ENCODE measurements around the gene TMEM209. TPM values are rescaled to one million over a fixed set of nuclear protein-coding genes. Genes with fewer than 3 reads are reported as not detected.

TMEM209 gene
- polyA plus RNA-seq, 1 donor from 2014 or later: 14.6 TPM

GRCh38 chr7:130135208-130136205 is 69.7 kb downstream of the TMEM209 start:
- TF ChIP-seq EZH2 (IDR thresholded peaks at IDR 0.05; ENCODE audit: borderline replicate concordance, insufficient read depth, low read length, poor library complexity, severe bottlenecking) (no peak), REST (IDR thresholded peaks at IDR 0.05; ENCODE audit: borderline replicate concordance) (no peak), EP300 (conservative IDR thresholded peaks at IDR 0.05; ENCODE audit: poor library complexity, severe bottlenecking) (no peak), TAF1 (IDR thresholded peaks at IDR 0.05; ENCODE audit: low read depth) (no peak), RAD21 (conservative IDR thresholded peaks at IDR 0.05) (no peak)
- H2AFZ ChIP-seq (ENCODE audit: low read depth, low read length): no peak overlapping the region
- H3K9me3 ChIP-seq (ENCODE audit: low read length): no peaks in the 10 kb centered on the region
- H3K4me3 ChIP-seq (ENCODE audit: low read length): no peak overlapping the region
- H4K20me1 ChIP-seq (ENCODE audit: insufficient read depth): no peaks in the 10 kb centered on the region
- H3F3A ChIP-seq (ENCODE audit: insufficient read depth, low read length, poor library complexity, severe bottlenecking): no peaks in the 10 kb centered on the region
- H3K27me3 ChIP-seq (ENCODE audit: insufficient read depth, low read depth, low read length): no peaks in the 10 kb centered on the region
- H3K9ac ChIP-seq (ENCODE audit: low read length): no peak overlapping the region
- peaks cover 18% of the 10 kb centered on the region for H3K36me3 ChIP-seq (ENCODE audit: insufficient read depth, low read length)
- no peaks in the 10 kb centered on the region for H3K9me2 ChIP-seq (ENCODE audit: insufficient read depth, low read length)
- H3K27ac ChIP-seq (ENCODE audit: low read length): no peak overlapping the region
- no peaks in the 10 kb centered on the region for H3K79me2 ChIP-seq (replicated peaks; ENCODE audit: insufficient read depth, low read length)
- no peak overlapping the region for H3K4me2 ChIP-seq (ENCODE audit: low read length)

GRCh38 chr7:130134726-130135125 is 70.5 kb downstream of the TMEM209 start:
- no peak overlapping the region for H3K4me2 ChIP-seq (ENCODE audit: low read length)
- H3K27ac ChIP-seq (ENCODE audit: low read length): no peak overlapping the region
- no peak overlapping the region for H3K4me3 ChIP-seq (ENCODE audit: low read length)

More at GRCh38 chr7:130134726-130135125, 70.5 kb downstream of the TMEM209 start:
- H3K9ac ChIP-seq (ENCODE audit: low read length): no peak overlapping the region
- no peak overlapping the region for H2AFZ ChIP-seq (ENCODE audit: low read depth, low read length)
- H3K9me3 ChIP-seq (ENCODE audit: low read length): no peaks in the 10 kb centered on the region
- peaks cover 20% of the 10 kb centered on the region for H3K36me3 ChIP-seq (ENCODE audit: insufficient read depth, low read length)
- TF ChIP-seq RAD21 (conservative IDR thresholded peaks at IDR 0.05) (no peak), MXI1 (conservative IDR thresholded peaks at IDR 0.05; ENCODE audit: poor library complexity, severe bottlenecking) (no peak), EZH2 (IDR thresholded peaks at IDR 0.05; ENCODE audit: borderline replicate concordance, insufficient read depth, low read length, poor library complexity, severe bottlenecking) (no peak), REST (IDR thresholded peaks at IDR 0.05; ENCODE audit: borderline replicate concordance) (no peak), EP300 (conservative IDR thresholded peaks at IDR 0.05; ENCODE audit: poor library complexity, severe bottlenecking) (no peak)
- H3K79me2 ChIP-seq (replicated peaks; ENCODE audit: insufficient read depth, low read length): no peaks in the 10 kb centered on the region
- no peaks in the 10 kb centered on the region for H4K20me1 ChIP-seq (ENCODE audit: insufficient read depth)
- no peaks in the 10 kb centered on the region for H3F3A ChIP-seq (ENCODE audit: insufficient read depth, low read length, poor library complexity, severe bottlenecking)
- no peaks in the 10 kb centered on the region for H3K9me2 ChIP-seq (ENCODE audit: insufficient read depth, low read length)
- H3K27me3 ChIP-seq (ENCODE audit: insufficient read depth, low read depth, low read length): no peaks in the 10 kb centered on the region
